H1 (cell line): ENCODE data around the gene CHST3. TPM values are rescaled to one million over a fixed set of nuclear protein-coding genes. Genes with fewer than 3 reads are reported as not detected.
A peak's percentile ranks its signal among the peaks of the same experiment; 100 is the strongest.

Experiments used
- CTCF ChIA-PET: fragments of 300-600 bp; sonication (Branson Sonifier 250); formaldehyde crosslinking; loops from one replicate; lab custom pipeline; 2021; ENCODE audit not compliant: partially characterized antibody; lab: Charles Lee
- POLR2A ChIA-PET: fragments of 300-600 bp; sonication (Branson Sonifier 250); formaldehyde crosslinking; loops from one replicate; lab custom pipeline; 2021; ENCODE audit warnings: inconsistent platforms; ENCODE audit not compliant: partially characterized antibody; lab: Charles Lee
- DNase-seq, 2 experiments: peaks; one replicate each; pipeline versions ENCODE4 v3.0.0 to v3.0.0-alpha.2; 2010 to 2022; ENCODE audit warnings: low spot score in 2 of 2, low read depth in 1 of 2, mixed read lengths in 1 of 2
- FAIRE-seq: peaks from 2 replicates; lab custom pipeline; 2011; peaks lifted over from hg19 to GRCh38; lab: Jason Lieb, UNC
- H2AFZ ChIP-seq: 2 replicates; pipeline ENCODE4 v1.8.1; 2012; ENCODE audit warnings: low read length, inconsistent platforms
- H2AK5ac ChIP-seq: 2 replicates; pipeline ENCODE4 v1.6.1; 2013; ENCODE audit warnings: low read depth, low read length
- H2BK120ac ChIP-seq: replicated peaks from 2 replicates; pipeline ENCODE3; 2013; ENCODE audit warnings: low read depth, low read length, inconsistent platforms
- H2BK12ac ChIP-seq: 2 replicates; pipeline ENCODE4 v1.6.1; 2013; ENCODE audit warnings: low read depth, low read length
- H2BK15ac ChIP-seq: 2 replicates; pipeline ENCODE4 v1.6.1; 2013; ENCODE audit warnings: low read length
- H2BK20ac ChIP-seq: 2 replicates; pipeline ENCODE4 v1.6.1; 2013; ENCODE audit warnings: low read length
- H2BK5ac ChIP-seq: 2 replicates; pipeline ENCODE4 v1.6.1; 2013; ENCODE audit warnings: low read depth, low read length
- H3K14ac ChIP-seq: 2 replicates; pipeline ENCODE4 v1.6.1; 2013; ENCODE audit warnings: inconsistent platforms; ENCODE audit not compliant: insufficient read length
- H3K18ac ChIP-seq: 2 replicates; pipeline ENCODE4 v1.6.1; 2013; ENCODE audit warnings: low read length; ENCODE audit errors: extremely low read depth
- H3K23ac ChIP-seq: 2 replicates; pipeline ENCODE4 v1.6.1; 2013; ENCODE audit warnings: inconsistent platforms; ENCODE audit not compliant: insufficient read length
- H3K23me2 ChIP-seq: 2 replicates; pipeline ENCODE4 v1.6.1; 2013; ENCODE audit warnings: low read depth, low read length
- H3K27ac ChIP-seq: 2 replicates; pipeline ENCODE4 v1.6.1; 2011; ENCODE audit warnings: low read depth, low read length, inconsistent platforms
- H3K27me3 ChIP-seq, 4 experiments: replicated peaks in 1 of 4; 1 replicate in 1 of 4; 2 replicates in 3 of 4; pipeline versions ENCODE4 v1.6.1 to v1.8.1; 2011 to 2013; ENCODE audit warnings: low read length in 3 of 4, mild to moderate bottlenecking in 3 of 4, inconsistent platforms in 2 of 4, mixed read lengths in 2 of 4, moderate library complexity in 1 of 4; ENCODE audit not compliant: control insufficient read depth in 3 of 4, insufficient read depth in 3 of 4; ENCODE audit errors: extremely low read depth in 1 of 4
- H3K36me3 ChIP-seq, 4 experiments: 2 replicates each; pipeline versions ENCODE4 v1.6.1 to v1.8.1; 2011 to 2013; ENCODE audit warnings: mild to moderate bottlenecking in 4 of 4, low read length in 3 of 4, moderate library complexity in 2 of 4, control low read depth in 1 of 4, inconsistent platforms in 1 of 4; ENCODE audit not compliant: insufficient read depth in 4 of 4, control insufficient read depth in 2 of 4
- H3K4ac ChIP-seq: replicated peaks from 2 replicates; pipeline ENCODE3; 2013; ENCODE audit warnings: low read length, low read depth, mixed read lengths, inconsistent platforms; ENCODE audit not compliant: insufficient read length
- H3K4me1 ChIP-seq, 4 experiments: replicated peaks in 1 of 4; 1 replicate in 1 of 4; 2 replicates in 3 of 4; pipeline versions ENCODE4 v1.6.1 to v1.8.1; 2011 to 2013; ENCODE audit warnings: low read length in 3 of 4, inconsistent platforms in 2 of 4, mixed read lengths in 1 of 4; ENCODE audit not compliant: insufficient read depth in 4 of 4, control insufficient read depth in 3 of 4
- H3K4me2 ChIP-seq, 2 experiments: 2 replicates each; pipeline versions ENCODE4 v1.6.1 to v1.8.1; 2011 to 2013; ENCODE audit warnings: low read depth in 2 of 2, low read length in 2 of 2, control low read depth in 1 of 2, inconsistent platforms in 1 of 2, mild to moderate bottlenecking in 1 of 2; ENCODE audit not compliant: insufficient read depth in 1 of 2
- H3K4me3 ChIP-seq, 4 experiments: fragments of 200-600, 300-600 bp in 1 of 4; sonication (generic), shearing (Covaris generic), sonication (Bioruptor Twin) in 1 of 4; 2 replicates each; pipeline versions ENCODE4 v1.5.1 to v1.8.1; 2011 to 2016; ENCODE audit warnings: low read length in 4 of 4, low read depth in 3 of 4, control low read depth in 2 of 4, inconsistent platforms in 2 of 4, mild to moderate bottlenecking in 2 of 4, mixed read lengths in 1 of 4, moderate library complexity in 1 of 4; ENCODE audit not compliant: insufficient read depth in 2 of 4; ENCODE audit errors: extremely low read depth in 1 of 4
- H3K56ac ChIP-seq: replicated peaks from 2 replicates; pipeline ENCODE3; 2013; ENCODE audit warnings: low read depth, mild to moderate bottlenecking, mixed read lengths, low read length, inconsistent platforms; ENCODE audit not compliant: insufficient read length
- H3K79me1 ChIP-seq: 2 replicates; pipeline ENCODE4 v1.6.1; 2013; ENCODE audit warnings: low read depth, low read length, control low read depth
- H3K79me2 ChIP-seq, 2 experiments: 2 replicates each; pipeline versions ENCODE4 v1.6.1 to v1.8.1; 2012 to 2013; ENCODE audit warnings: low read length in 2 of 2, mild to moderate bottlenecking in 2 of 2, inconsistent platforms in 1 of 2; ENCODE audit not compliant: insufficient read depth in 2 of 2, control insufficient read depth in 1 of 2
- H3K9ac ChIP-seq, 4 experiments: replicated peaks in 1 of 4; 1 replicate in 1 of 4; 2 replicates in 3 of 4; pipeline versions ENCODE4 v1.6.1 to v1.8.1; 2011 to 2013; ENCODE audit warnings: low read depth in 3 of 4, low read length in 3 of 4, control low read depth in 2 of 4, mild to moderate bottlenecking in 2 of 4, moderate library complexity in 2 of 4, inconsistent platforms in 1 of 4; ENCODE audit errors: extremely low read depth in 1 of 4
- H3K9me3 ChIP-seq, 2 experiments: 2 replicates each; pipeline versions ENCODE4 v1.6.1 to v1.8.1; 2012 to 2013; ENCODE audit warnings: mild to moderate bottlenecking in 2 of 2, moderate library complexity in 2 of 2, control low read depth in 1 of 2, inconsistent platforms in 1 of 2, low read depth in 1 of 2, low read length in 1 of 2, mixed read lengths in 1 of 2; ENCODE audit not compliant: insufficient read depth in 2 of 2
- H4K20me1 ChIP-seq, 2 experiments: replicated peaks in 1 of 2; 2 replicates each; pipeline versions ENCODE3 to v1.8.1; 2011 to 2013; ENCODE audit warnings: inconsistent platforms in 2 of 2, low read length in 2 of 2, mild to moderate bottlenecking in 1 of 2; ENCODE audit not compliant: insufficient read depth in 2 of 2, control insufficient read depth in 1 of 2
- H4K5ac ChIP-seq: 2 replicates; pipeline ENCODE4 v1.6.1; 2013; ENCODE audit warnings: low read length, low read depth, mixed read lengths, inconsistent platforms; ENCODE audit not compliant: insufficient read length
- H4K8ac ChIP-seq: 2 replicates; pipeline ENCODE4 v1.8.0; 2013; ENCODE audit warnings: mild to moderate bottlenecking, moderate library complexity, low read length, inconsistent platforms; ENCODE audit not compliant: insufficient read depth; ENCODE audit errors: extremely low read depth
- H4K91ac ChIP-seq: replicated peaks from 2 replicates; pipeline ENCODE3; 2013; ENCODE audit warnings: low read length, mixed read lengths, inconsistent platforms; ENCODE audit not compliant: insufficient read length
- BACH1 ChIP-seq: IDR thresholded peaks from 2 replicates; pipeline ENCODE4 v1.6.1; 2012; ENCODE audit warnings: low read length, improper control_type of control experiment
- BRCA1 ChIP-seq: IDR thresholded peaks from 2 replicates; pipeline ENCODE4 v1.6.1; 2012; ENCODE audit warnings: low read depth, low read length, improper control_type of control experiment
- CEBPB ChIP-seq: IDR thresholded peaks from 2 replicates; pipeline ENCODE4 v1.6.1; 2012; ENCODE audit warnings: low read depth, low read length
- GTF2F1 ChIP-seq: IDR thresholded peaks from 2 replicates; pipeline ENCODE4 v1.6.1; 2012; ENCODE audit warnings: low read depth, low read length, improper control_type of control experiment, borderline replicate concordance
- JUND ChIP-seq: IDR thresholded peaks from 2 replicates; pipeline ENCODE4 v1.6.1; 2011; ENCODE audit warnings: mild to moderate bottlenecking, improper control_type of control experiment, low read length
- MAFK ChIP-seq: IDR thresholded peaks from 2 replicates; pipeline ENCODE4 v1.6.1; 2012; ENCODE audit warnings: low read depth, mild to moderate bottlenecking, improper control_type of control experiment, low read length
- NRF1 ChIP-seq: IDR thresholded peaks from 2 replicates; pipeline ENCODE4 v1.6.1; 2011; ENCODE audit warnings: mild to moderate bottlenecking, low read depth, low read length, improper control_type of control experiment
- RFX5 ChIP-seq: IDR thresholded peaks from 2 replicates; pipeline ENCODE4 v1.6.1; 2011; ENCODE audit warnings: low read depth, low read length, improper control_type of control experiment, borderline replicate concordance
- RXRA ChIP-seq: IDR thresholded peaks from 2 replicates; pipeline ENCODE4 v1.6.1; 2011; ENCODE audit warnings: low read depth, mild to moderate bottlenecking, low read length, moderate library complexity; ENCODE audit not compliant: insufficient read depth
- SAP30 ChIP-seq: fragments of 300-600 bp; sonication (generic); IDR thresholded peaks from 2 replicates; pipeline ENCODE4 v1.7.1; 2012; ENCODE audit warnings: low read length, moderate library complexity, mild to moderate bottlenecking, inconsistent platforms; ENCODE audit not compliant: insufficient read depth, insufficient replicate concordance
- WGBS, 2 experiments: shearing (Covaris generic) in 1 of 2; methylation state at CpG; one replicate each; pipeline versions ENCODE4 v1.1.6 to v1.1.7; 2013 to 2015; ENCODE audit warnings: low lambda C conversion rate in 2 of 2, mixed read lengths in 2 of 2, inconsistent platforms in 1 of 2, low coverage in 1 of 2, missing lambda C conversion rate in 1 of 2; ENCODE audit not compliant: insufficient replicate concordance in 2 of 2, insufficient coverage in 1 of 2, insufficient read length in 1 of 2; ENCODE audit errors: extremely low coverage in 1 of 2, missing lambda C conversion rate in 1 of 2; 5-methylcytosine and 5-hydroxymethylcytosine counted together
- polyA plus RNA-seq, 7 experiments: library from polyadenylated mRNA; depleted of rRNA in 3 of 7; stranded (reverse) in 5 of 7; unstranded in 2 of 7; fragments of >200 nt in 5 of 7; fragments of 200-250 nt in 2 of 7; gene quantifications; 1 replicate in 5 of 7; 2 replicates in 1 of 7; 4 replicates in 1 of 7; pipeline versions ENCODE4 v1.2.1 to v1.2.3, GENCODE V29; 2011 to 2013; ENCODE audit warnings: missing spikeins in 2 of 7, mixed read lengths in 2 of 7
- total RNA-seq: library from RNA; stranded (reverse); fragmentation: NEBNext Ultra II Directional; extraction: Animal tissue kit (Norgen Biotek cat#: 25700); gene quantifications from 2 replicates; pipeline ENCODE4 v1.2.1, GENCODE V29; 2021
- TF ChIP-seq, protein P1 (sequence below), 3 experiments: IDR thresholded peaks; 1 replicate in 2 of 3; 2 replicates in 1 of 3; pipeline versions ENCODE4 v1.5.1 to v1.6.1; 2011; ENCODE audit warnings: low read length in 3 of 3, mild to moderate bottlenecking in 3 of 3, inconsistent platforms in 2 of 3, low read depth in 1 of 3, moderate library complexity in 1 of 3; ENCODE audit not compliant: insufficient read depth in 1 of 3; ENCODE audit errors: control extremely low read depth in 1 of 3

CHST3 gene
- total and polyA plus RNA-seq, 2 of the 8 experiments (the other 6 are each of a cell fraction or from before 2014, with no cell fraction given) = 2.0 to 5.8 TPM

DNA sequence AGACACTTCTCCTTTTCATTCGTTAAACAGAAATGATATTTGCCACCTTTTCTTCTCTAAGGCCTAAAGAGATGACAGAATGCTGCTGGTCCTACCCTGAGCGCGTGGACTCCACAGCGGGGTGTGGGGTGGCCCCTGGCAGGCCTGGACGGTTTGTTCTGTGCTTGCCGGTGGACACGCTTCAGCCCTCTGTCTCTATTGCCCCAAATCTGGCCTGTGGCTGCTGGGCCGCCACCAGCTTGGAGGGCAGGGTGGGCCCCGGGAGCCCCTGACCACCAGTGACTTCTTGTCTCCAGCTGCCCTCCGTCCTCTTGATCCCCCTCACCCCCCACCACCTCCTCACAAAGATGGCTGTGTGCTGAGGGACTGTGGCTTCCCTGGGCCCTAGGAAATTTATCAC lies 5.7 kb downstream of the CHST3 start:
- H3K14ac ChIP-seq = no peak overlapping the region
- CTCF ChIA-PET = interaction anchor here (0.6 to 6.4 kb wide), 9 partner anchors 11 to 88 kb away, joined by 3 to 26 read pairs (median 9); no protein-coding TSS in a partner anchor
- TF ChIP-seq GTF2F1 = no peak
- no peak for TF ChIP-seq NRF1
- TF ChIP-seq, protein P1, sequence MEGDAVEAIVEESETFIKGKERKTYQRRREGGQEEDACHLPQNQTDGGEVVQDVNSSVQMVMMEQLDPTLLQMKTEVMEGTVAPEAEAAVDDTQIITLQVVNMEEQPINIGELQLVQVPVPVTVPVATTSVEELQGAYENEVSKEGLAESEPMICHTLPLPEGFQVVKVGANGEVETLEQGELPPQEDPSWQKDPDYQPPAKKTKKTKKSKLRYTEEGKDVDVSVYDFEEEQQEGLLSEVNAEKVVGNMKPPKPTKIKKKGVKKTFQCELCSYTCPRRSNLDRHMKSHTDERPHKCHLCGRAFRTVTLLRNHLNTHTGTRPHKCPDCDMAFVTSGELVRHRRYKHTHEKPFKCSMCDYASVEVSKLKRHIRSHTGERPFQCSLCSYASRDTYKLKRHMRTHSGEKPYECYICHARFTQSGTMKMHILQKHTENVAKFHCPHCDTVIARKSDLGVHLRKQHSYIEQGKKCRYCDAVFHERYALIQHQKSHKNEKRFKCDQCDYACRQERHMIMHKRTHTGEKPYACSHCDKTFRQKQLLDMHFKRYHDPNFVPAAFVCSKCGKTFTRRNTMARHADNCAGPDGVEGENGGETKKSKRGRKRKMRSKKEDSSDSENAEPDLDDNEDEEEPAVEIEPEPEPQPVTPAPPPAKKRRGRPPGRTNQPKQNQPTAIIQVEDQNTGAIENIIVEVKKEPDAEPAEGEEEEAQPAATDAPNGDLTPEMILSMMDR (IDR thresholded peaks at IDR 0.05; ENCODE audit: control extremely low read depth in 1 of 3, insufficient read depth in 1 of 3, low read depth in 1 of 3, low read length in 3 of 3) = no peak
- TF ChIP-seq BRCA1 = no peak
- no peak for TF ChIP-seq BACH1
- no peak for TF ChIP-seq RXRA
- no peak for TF ChIP-seq MAFK
- no peak for TF ChIP-seq SAP30
- TF ChIP-seq RFX5 = no peak
- TF ChIP-seq JUND = no peak
- TF ChIP-seq CEBPB = no peak

More for the DNA sequence above, 5.7 kb downstream of the CHST3 start:
- POLR2A ChIA-PET = interaction anchor here (1.6 kb wide), 1 partner anchor 304 kb away, joined by 4 read pairs; the partner anchor contains the start of gene DDIT4
- H3K9ac ChIP-seq = peak overlapping the region in 1 of 4 experiments; percentile 5; a peak in 1 of 7 replicates
- H3K56ac ChIP-seq = no peak overlapping the region
- H2BK5ac ChIP-seq = no peak overlapping the region
- no peak overlapping the region for H4K8ac ChIP-seq
- DNase-seq = no peak
- H3K4me1 ChIP-seq = peaks cover 2 to 12% (median 7%) of the 10 kb centered on the region in 4 experiments; a peak in 4 of 7 replicates
- no peaks in the 10 kb centered on the region for H3K36me3 ChIP-seq
- no peaks in the 10 kb centered on the region for H3K9me3 ChIP-seq
- peaks cover 6% of the 10 kb centered on the region for H3K23me2 ChIP-seq
- 0 out of 2 replicates have a peak overlapping the region, but pooled peaks have one; percentile 10 for H2BK15ac ChIP-seq
- H4K20me1 ChIP-seq = peaks cover 0 to 3% of the 10 kb centered on the region in 2 experiments
- H3K18ac ChIP-seq = no peak overlapping the region; the same call in 1 of the 2 replicates
- no peak overlapping the region for H3K4me3 ChIP-seq
- H3K79me1 ChIP-seq = peaks cover 5% of the 10 kb centered on the region
- no peak overlapping the region for H3K27ac ChIP-seq
- no peaks in the 10 kb centered on the region for H3K79me2 ChIP-seq
- 0 out of 2 replicates have a peak overlapping the region, but pooled peaks have one; percentile 39 for H2BK12ac ChIP-seq
- 78% methylated on average over 10 of the region's 10 CpGs; no CpG with 5 or more reads in 1 of the 2 experiments for WGBS, 2 experiments
- H2BK20ac ChIP-seq = no peak overlapping the region
- no peak overlapping the region for H3K4ac ChIP-seq
- no peak overlapping the region for H2BK120ac ChIP-seq
- H2AFZ ChIP-seq = no peak overlapping the region
- H2AK5ac ChIP-seq = no peak overlapping the region
- H3K27me3 ChIP-seq = peaks cover 0 to 18% (median 14%) of the 10 kb centered on the region in 4 experiments; a peak in 5 of 7 replicates
- H4K5ac ChIP-seq = peak overlapping the region; percentile 55
- H3K23ac ChIP-seq = no peak overlapping the region
- no peak for FAIRE-seq
- H3K4me2 ChIP-seq = no peak overlapping the region
- no peak overlapping the region for H4K91ac ChIP-seq
